DOHH2 (cell line): ENCODE measurements around the gene CA14.
A peak's percentile ranks its signal among the peaks of the same experiment; 100 is the strongest.
"Not testable (repeated sequence)": the region's sequence is repeated elsewhere in the genome, so short reads cannot be mapped to it uniquely, and the experiment has no call there.

Experiments used
- H3F3A ChIP-seq: fragments of 200-600 bp; sonication (generic), shearing (Covaris generic); 2 replicates; pipeline ENCODE4 v1.6.0; 2016; ENCODE audit warnings: antibody characterized with exemption, mild to moderate bottlenecking; ENCODE audit not compliant: control insufficient read depth, insufficient read depth
- H3K27ac ChIP-seq: fragments of 200-600 bp; sonication (generic); 2 replicates; pipeline ENCODE4 v1.5.1; 2014; ENCODE audit warnings: low read depth, mild to moderate bottlenecking, low read length, moderate library complexity
- H3K27me3 ChIP-seq: fragments of 200-600 bp; sonication (generic); 2 replicates; pipeline ENCODE4 v1.6.1; 2014; ENCODE audit warnings: mild to moderate bottlenecking, low read length, mixed read lengths; ENCODE audit not compliant: control insufficient read depth
- H3K36me3 ChIP-seq: fragments of 200-600 bp; sonication (generic); 2 replicates; pipeline ENCODE4 v1.6.1; 2014; ENCODE audit warnings: mild to moderate bottlenecking, low read length, moderate library complexity, mixed read lengths; ENCODE audit not compliant: control insufficient read depth
- H3K4me1 ChIP-seq: fragments of 200-600 bp; sonication (generic); 2 replicates; pipeline ENCODE4 v1.6.1; 2014; ENCODE audit warnings: mild to moderate bottlenecking, low read length, mixed read lengths; ENCODE audit not compliant: control insufficient read depth
- H3K4me2 ChIP-seq: fragments of 200-600 bp; sonication (generic); 2 replicates; pipeline ENCODE4 v1.6.0; 2014; ENCODE audit warnings: mild to moderate bottlenecking, low read length, moderate library complexity
- H3K4me3 ChIP-seq: fragments of 200-600 bp; sonication (generic); 2 replicates; pipeline ENCODE4 v1.5.1; 2014; ENCODE audit warnings: mild to moderate bottlenecking, low read length, mixed read lengths
- H3K79me2 ChIP-seq: fragments of 200-600 bp; sonication (generic); 2 replicates; pipeline ENCODE4 v1.6.1; 2014; ENCODE audit warnings: mild to moderate bottlenecking, low read length, mixed read lengths; ENCODE audit not compliant: control insufficient read depth
- H3K9me2 ChIP-seq: fragments of 200-600 bp; sonication (generic); replicated peaks from 2 replicates; pipeline ENCODE4 v1.6.1; 2014; ENCODE audit warnings: mild to moderate bottlenecking, low read length, mixed read lengths; ENCODE audit not compliant: control insufficient read depth
- H3K9me3 ChIP-seq: fragments of 200-600 bp; sonication (generic); 2 replicates; pipeline ENCODE4 v1.6.1; 2014; ENCODE audit warnings: antibody characterized with exemption, low read length, mixed read lengths; ENCODE audit not compliant: control insufficient read depth, insufficient read depth
- H4K20me1 ChIP-seq: fragments of 200-600 bp; sonication (generic); 2 replicates; pipeline ENCODE4 v1.6.0; 2014; ENCODE audit warnings: low read depth, mild to moderate bottlenecking, antibody characterized with exemption, low read length, moderate library complexity; ENCODE audit not compliant: control insufficient read depth, insufficient read depth
- EZH2phosphoT487 ChIP-seq: fragments of 200-600 bp; sonication (generic); IDR thresholded peaks from 2 replicates; pipeline ENCODE4 v1.6.1; 2017; ENCODE audit warnings: borderline replicate concordance, mild to moderate bottlenecking, antibody characterized with exemption, low read length, moderate library complexity, mixed read lengths
- TF ChIP-seq, protein P1 (sequence below): fragments of 200-600 bp; sonication (generic); IDR thresholded peaks from one replicate; pipeline ENCODE4 v1.5.1; 2014; ENCODE audit warnings: antibody characterized with exemption, mild to moderate bottlenecking, low read depth, low read length; ENCODE audit not compliant: poor library complexity, severe bottlenecking

Gene CA14

GRCh38 chr1:150235852-150236613, 21.5 kb upstream of the CA14 start, which contains the start of gene ANP32E:
ANP32E (minus strand) TSS chr1:150236112; CDS start chr1:150235786, 326 bp downstream.
- no peak for TF ChIP-seq EZH2phosphoT487
- TF ChIP-seq, protein P1, sequence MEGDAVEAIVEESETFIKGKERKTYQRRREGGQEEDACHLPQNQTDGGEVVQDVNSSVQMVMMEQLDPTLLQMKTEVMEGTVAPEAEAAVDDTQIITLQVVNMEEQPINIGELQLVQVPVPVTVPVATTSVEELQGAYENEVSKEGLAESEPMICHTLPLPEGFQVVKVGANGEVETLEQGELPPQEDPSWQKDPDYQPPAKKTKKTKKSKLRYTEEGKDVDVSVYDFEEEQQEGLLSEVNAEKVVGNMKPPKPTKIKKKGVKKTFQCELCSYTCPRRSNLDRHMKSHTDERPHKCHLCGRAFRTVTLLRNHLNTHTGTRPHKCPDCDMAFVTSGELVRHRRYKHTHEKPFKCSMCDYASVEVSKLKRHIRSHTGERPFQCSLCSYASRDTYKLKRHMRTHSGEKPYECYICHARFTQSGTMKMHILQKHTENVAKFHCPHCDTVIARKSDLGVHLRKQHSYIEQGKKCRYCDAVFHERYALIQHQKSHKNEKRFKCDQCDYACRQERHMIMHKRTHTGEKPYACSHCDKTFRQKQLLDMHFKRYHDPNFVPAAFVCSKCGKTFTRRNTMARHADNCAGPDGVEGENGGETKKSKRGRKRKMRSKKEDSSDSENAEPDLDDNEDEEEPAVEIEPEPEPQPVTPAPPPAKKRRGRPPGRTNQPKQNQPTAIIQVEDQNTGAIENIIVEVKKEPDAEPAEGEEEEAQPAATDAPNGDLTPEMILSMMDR: peak; percentile 30
- Histone ChIP-seq H3K27me3 (no peaks in the 10 kb centered on the region), H3K4me1 (peaks cover 24% of the 10 kb centered on the region), H3K4me2 (peak within 1 kb of the TSS; percentile 88), H4K20me1 (peaks cover 4% of the 10 kb centered on the region; the same call in 1 of the 2 replicates), H3K36me3 (peaks cover 41% of the 10 kb centered on the region), H3F3A (peaks cover 3% of the 10 kb centered on the region; the same call in 1 of the 2 replicates), H3K79me2 (peaks cover 56% of the 10 kb centered on the region), H3K9me2 (no peaks in the 10 kb centered on the region), H3K9me3 (no peaks in the 10 kb centered on the region), H3K4me3 (peak within 1 kb of the TSS; percentile 95), H3K27ac (peak within 1 kb of the TSS; percentile 89)

DNA sequence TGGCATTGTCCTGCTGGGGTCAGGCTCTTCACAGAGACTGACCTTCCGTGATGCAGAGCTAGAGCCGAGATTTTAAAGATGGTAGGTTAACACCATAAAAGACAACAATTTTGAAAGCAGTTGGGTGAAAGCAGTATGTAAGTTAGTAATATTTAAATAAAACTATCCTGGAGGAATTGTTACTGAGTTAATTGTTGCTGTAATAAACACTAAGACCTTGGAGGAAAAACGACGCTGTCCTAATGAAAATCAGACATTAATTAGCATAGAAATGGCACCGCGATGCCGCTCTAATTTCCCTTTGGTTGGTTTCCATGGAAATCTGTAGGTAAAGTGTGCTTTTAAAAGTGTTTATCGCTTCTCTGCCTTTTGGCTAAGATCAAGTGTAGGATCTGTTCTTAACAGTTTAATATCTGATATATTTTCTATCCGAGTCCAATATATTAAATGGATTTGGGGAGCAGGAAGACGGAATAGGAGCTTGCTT, 20.9 kb upstream of the CA14 start:
- peaks cover 36% of the 10 kb centered on the region for H3K36me3 ChIP-seq
- TF ChIP-seq, protein P1: no peak
- no peak for TF ChIP-seq EZH2phosphoT487
- peaks cover 3% of the 10 kb centered on the region; the same call in 1 of the 2 replicates for H3F3A ChIP-seq
- H3K4me1 ChIP-seq: peaks cover 24% of the 10 kb centered on the region
- H3K4me3 ChIP-seq: peak overlapping the region; percentile 95
- H3K27ac ChIP-seq: peak overlapping the region; percentile 89
- H4K20me1 ChIP-seq: peaks cover 4% of the 10 kb centered on the region; the same call in 1 of the 2 replicates
- no peaks in the 10 kb centered on the region for H3K27me3 ChIP-seq
- H3K4me2 ChIP-seq: peak overlapping the region; percentile 88
- peaks cover 50% of the 10 kb centered on the region for H3K79me2 ChIP-seq
- no peaks in the 10 kb centered on the region for H3K9me3 ChIP-seq
- no peaks in the 10 kb centered on the region for H3K9me2 ChIP-seq

DNA sequence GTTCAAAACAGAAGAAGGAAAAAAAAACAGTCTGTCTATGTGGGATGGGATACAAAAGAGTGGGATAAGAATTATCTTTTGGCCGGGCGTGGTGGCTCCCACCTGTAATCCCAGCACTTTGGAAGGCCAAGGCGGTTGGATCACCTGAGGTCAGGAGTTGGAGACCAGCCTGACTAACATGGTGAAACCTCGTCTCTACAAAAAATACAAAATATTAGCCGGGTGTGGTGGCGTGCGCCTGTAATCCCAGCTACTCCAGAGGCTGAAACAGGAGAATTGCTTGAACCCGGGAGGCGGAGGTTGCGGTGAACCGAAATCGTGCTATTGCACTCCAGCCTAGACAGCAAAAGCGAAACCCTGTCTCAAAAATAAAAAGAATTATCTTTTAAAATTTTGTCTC, 20.4 kb upstream of the CA14 start:
- peak overlapping the region; percentile 89 for H3K27ac ChIP-seq
- H3K4me2 ChIP-seq: peak overlapping the region; percentile 88

DNA sequence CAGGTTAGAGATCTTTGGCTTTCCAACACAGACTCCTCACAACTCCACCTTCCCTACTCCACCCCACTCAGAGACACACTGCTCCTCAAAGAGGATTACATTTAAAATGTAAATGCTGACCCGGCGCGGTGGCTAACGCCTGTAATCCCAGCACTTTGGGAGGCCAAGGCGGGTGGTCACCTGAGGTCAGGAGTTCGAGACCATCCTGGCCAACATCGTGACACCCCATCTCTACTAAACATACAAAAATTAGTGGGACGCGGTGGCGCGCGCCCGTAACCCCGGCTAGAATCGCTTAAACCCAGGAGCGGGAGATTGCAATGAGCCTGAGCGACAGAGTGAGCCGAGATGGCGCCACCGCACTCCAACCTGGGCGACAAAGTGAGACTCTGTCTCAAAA, 19.8 kb upstream of the CA14 start:
- Histone ChIP-seq H3K79me2 (peaks cover 40% of the 10 kb centered on the region), H4K20me1 (peaks cover 4% of the 10 kb centered on the region; the same call in 1 of the 2 replicates), H3K36me3 (peaks cover 30% of the 10 kb centered on the region), H3K27ac (no peak overlapping the region), H3K27me3 (no peaks in the 10 kb centered on the region), H3K4me3 (no peak overlapping the region), H3K9me2 (no peaks in the 10 kb centered on the region), H3K4me2 (no peak overlapping the region), H3K4me1 (peaks cover 22% of the 10 kb centered on the region), H3K9me3 (no peaks in the 10 kb centered on the region), H3F3A (peaks cover 3% of the 10 kb centered on the region; the same call in 1 of the 2 replicates)
- TF ChIP-seq, protein P1: no peak
- no peak for TF ChIP-seq EZH2phosphoT487

More for the DNA sequence above, 20.4 kb upstream of the CA14 start:
- H3K9me3 ChIP-seq, H3K9me2 ChIP-seq, H3K27me3 ChIP-seq, H3F3A ChIP-seq, H4K20me1 ChIP-seq: not testable (repeated sequence)
- Histone ChIP-seq H3K36me3 (peaks cover 33% of the 10 kb centered on the region), H3K4me1 (peaks cover 24% of the 10 kb centered on the region), H3K79me2 (peaks cover 45% of the 10 kb centered on the region), H3K4me3 (peak overlapping the region; percentile 95)
